Activated CD8-positive, alpha-beta memory T cell treated with anti-CD3 and anti-CD28 coated beads for 4 hours (primary cell): Measurements from ENCODE around the gene SRBD1.

Experiments
- DNase-seq, 2 donors: peaks; one replicate each; pipeline ENCODE4 v3.0.0-alpha.2; 2020; ENCODE audit warnings: low read depth in 2 of 2

Gene SRBD1

DNA sequence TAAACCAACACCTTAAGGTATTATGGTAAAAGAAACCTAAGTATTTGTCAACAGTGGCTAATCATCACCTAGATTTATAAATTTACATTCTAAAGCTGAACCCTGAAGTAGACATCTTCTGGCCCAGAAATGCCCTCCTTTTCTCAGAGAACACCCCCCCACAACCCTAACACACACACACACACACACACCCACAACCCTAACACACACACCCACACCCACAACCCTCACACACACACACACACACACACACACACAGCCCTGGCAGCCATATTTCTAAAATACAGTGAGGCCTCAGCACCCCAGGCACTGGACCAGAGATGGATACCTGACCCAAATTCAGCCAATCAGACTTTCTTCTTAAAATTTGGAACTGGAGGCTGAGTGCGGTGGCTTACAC is 14.3 kb downstream of the SRBD1 start:
- no peak for DNase-seq

DNA sequence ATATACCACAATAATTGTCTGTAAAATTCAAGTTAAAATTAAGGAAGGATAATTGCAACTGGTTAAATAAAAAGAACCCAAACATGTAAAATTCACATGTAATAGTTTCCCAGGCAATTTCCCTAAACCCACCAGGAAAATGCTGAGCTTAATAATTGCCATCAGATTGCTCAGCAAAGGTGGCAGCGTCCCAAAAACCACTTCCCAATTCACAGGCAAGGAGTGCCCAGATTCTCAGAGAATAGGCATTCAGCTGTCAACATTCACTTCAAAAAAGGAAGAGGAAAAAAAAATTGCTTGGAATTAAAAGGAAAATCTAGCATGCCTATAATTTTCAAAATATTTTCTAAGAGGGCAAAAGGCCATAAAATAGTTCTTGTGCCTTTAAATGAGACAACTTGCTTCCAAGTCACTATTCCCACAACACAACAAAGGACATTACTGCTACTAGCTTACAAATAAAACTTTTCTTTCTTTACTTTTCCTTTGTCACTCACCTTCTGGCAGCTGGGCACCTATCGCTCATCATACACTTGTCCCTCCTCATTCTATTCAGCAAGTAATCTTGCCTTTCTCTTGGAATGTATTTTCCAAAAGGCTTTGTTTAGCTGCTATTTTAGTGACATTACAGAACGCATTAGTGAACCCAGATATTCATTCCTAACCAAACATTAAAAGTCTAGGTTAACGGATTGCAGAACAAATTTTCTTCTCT is 15.2 kb downstream of the SRBD1 start:
- DNase-seq = no peak

DNA sequence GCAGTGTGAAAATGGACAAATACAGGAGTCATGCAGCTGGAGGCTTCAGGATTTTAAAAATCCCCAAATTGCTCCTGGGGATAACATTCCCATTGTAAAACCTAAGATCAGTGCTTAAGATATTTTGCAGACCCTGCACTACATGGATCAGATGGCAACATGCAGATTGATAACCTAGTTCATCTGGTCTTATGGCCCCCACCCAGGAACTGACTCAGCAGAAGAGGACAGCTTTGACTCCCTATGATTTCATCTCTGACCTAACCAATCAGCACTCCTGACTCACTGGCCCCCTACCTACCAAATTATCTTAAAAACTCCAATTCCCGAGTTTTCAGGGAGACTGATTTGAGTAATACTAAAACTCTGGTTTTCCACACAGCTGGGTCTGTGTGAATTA is 20.0 kb downstream of the SRBD1 start:
- no peak for DNase-seq

DNA sequence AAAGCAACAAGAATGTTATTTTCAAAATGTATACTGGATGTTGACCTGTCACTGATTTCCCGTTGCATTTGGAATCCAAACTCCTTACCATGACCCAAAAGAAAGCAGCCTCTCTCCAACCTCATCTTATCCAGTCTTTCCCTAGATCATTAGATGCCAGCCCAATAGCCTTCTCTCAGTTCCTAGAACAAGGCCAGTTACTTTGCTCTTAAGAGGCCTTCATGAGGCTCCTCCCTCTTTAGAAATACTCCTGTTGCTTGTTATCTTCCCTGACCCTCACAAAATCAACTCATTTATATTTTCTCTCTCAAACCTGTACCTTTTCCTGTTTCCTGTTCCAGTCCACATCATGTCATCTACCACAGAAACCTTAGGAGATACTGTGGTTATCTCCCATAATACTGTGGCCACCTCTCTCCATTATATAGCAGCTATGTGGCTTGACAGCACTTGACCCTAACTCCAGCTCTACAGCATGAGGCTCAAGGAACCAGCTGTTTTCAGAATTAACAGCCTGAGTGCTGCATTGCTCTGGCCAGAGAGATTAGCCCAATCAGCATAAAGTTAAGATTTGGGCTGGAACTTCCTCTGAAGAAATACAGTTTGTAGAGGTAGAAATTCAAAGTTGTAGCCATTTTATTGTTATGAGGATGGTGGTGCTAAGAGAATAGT is 22.8 kb downstream of the SRBD1 start:
- no peak for DNase-seq

DNA sequence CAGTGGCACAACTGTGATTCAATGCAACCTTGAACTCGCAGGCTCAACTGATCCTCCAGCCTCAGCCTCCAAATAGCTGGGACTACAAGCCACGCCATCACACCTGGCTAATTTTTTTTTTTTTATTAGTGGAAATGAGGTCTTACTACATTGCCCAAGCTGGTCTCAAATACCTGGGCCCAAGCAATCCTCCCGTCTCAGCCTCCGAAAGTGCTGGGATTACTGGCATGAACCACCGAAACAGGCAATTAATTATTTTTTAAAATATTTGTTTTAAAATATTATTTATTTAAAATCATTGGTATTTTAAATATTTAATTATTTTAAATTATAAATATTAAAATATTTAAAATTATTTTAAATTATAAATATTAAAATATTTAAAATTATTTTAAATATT is 24.5 kb downstream of the SRBD1 start:
- no peak for DNase-seq

DNA sequence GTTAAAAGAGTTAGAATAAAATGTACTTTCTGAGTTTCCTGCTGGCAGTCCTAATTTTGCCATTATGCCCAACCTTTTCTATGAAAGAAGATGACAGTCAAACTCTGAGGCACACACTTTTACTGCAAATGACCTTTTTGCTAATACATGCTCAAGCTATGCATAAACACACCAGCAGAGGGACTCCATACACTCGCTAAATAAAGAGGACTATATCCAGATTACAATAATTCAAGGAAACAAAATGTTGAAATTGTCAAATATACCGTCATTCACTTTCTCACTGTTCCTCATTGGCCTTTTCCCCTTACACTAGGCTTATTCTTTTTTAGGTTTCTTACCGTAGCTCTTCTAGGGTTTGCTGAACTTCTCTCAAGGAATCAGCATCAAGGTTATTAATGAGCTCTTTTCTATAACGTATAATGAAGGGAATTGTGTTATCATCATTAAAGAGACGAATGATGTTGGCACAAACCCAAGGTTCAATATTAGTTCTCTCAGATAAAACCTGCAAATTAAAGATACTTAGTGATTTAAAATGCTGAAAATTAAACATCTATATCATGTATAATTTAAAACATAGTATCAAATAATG is 25.7 kb downstream of the SRBD1 start:
- DNase-seq = no peak

DNA sequence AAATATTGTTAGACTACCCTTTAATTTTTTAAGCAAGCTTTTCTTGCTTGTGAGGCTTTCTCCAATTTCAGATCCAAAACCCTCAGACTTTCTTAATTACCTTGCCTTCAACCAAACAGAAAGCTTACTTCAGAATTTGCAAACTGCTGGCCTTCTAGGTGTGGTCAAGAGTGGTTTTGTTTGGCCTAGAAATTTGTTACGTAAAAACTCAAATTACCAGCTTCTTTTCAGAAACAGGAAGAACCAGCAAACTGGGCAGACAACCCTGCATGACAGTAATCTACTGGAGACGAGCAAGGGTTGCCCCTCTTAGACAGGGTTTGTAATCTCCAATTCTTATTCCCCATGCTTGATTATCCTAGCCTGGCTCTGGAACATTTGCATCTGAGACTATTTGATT is 27.1 kb downstream of the SRBD1 start:
- DNase-seq = no peak

DNA sequence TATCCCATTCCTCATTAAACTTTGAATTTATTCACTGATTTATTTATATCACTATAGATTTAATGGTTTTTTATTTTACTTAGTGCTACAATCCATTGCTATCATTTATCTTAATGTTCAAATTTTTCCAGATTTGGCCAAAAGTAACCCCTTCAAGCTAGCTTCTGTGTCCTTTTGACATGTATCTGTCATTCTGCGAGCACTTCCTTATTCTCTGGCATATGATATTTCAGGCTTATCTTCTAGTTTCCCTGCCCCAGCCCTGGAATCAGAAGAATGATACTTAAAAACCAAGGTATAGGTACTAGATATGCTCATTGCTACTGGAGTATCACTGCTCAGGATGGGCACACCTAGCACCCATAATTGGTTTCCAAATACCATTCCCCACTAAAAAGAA is 28.5 kb downstream of the SRBD1 start:
- DNase-seq = no peak

DNA sequence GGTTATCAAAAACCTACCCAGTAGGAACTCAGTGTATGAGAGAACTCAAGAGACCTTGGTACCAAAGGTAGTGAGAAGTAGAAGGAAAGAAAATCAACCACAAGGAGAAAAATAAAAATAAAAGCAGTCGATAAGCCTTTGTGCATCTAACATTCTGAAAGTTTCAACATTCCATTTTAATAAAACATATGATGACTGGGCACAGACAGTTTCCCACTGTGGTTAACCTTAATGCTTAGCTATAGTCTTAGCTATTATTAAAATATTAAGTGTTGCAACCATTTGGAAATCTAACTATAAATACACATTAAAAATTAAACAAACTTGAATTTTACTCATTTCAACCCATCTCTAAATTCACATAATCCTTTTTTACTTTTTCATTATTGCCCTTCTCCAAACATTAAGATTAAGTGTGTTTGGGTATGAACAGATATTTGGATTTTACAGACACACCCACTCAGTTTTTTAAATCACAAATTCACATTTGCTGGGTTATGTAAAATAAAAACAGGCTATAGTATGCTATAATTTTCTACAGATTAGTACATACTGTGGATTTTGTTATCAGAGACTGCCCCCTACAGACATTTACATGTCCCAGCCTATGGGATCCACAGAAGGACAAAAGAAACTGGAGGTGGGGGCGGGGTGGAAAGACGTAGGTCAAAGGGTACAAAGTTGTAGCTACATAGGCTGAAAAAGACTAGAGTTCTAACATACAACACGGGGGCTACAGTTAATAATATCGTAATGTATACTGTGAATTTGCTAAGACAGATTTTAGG is 32.8 kb downstream of the SRBD1 start:
- no peak for DNase-seq

DNA sequence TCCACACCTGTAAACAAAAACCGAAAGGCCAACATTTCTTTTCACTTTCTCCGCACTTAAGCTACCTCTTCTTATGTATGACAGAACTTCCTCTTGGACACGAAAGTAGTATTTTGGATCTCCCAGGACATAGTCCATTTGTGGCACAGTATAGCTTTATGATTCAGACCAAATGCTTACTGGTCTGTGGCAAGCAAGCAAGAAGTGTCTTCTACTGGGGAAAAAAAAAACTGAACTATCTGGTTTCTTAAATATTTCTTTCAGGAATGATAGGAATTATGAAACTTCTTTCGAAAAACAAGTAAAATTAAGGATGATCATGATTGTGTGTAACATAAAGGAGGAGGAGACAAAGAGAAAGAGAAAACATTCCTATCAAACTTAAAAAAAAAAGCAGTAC is 33.6 kb downstream of the SRBD1 start:
- DNase-seq = no peak

DNA sequence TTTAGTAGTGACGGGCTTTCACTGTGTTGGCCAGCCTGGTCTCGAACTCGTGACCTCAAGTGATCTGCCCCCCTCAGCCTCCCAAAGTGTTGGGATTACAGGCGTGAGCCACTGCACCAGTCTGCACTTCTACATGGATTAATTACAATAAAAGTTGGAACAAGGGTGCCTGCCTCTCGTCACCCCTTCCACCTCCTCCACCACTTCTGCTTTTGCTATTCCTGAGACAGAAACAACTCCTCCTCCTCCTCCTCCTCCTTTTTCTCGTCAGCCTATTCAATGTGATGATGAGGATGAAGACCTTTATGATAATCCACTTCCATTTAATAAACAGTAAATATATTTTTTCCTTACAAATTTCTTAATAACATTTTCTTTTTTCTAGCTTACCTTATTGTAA is 35.2 kb downstream of the SRBD1 start:
- DNase-seq = no peak

DNA sequence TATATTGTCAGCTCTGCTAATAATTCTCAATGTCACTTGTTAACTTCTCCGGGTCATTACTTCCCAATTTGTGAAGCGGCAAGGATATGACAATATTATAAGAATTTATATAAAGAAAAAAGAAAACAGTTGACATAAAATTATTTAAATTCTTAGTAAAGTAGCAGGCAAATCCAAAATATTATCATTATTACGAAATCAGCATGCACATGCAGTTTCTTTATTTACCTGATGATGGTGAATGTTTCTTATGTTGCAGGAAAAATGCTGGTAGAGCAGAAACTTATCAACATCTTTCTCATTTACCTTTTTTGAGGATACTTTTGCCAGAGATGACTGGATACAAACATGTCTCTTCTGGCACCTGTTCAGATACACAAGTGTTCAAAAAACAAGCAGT is 38.1 kb downstream of the SRBD1 start:
- DNase-seq = no peak

DNA sequence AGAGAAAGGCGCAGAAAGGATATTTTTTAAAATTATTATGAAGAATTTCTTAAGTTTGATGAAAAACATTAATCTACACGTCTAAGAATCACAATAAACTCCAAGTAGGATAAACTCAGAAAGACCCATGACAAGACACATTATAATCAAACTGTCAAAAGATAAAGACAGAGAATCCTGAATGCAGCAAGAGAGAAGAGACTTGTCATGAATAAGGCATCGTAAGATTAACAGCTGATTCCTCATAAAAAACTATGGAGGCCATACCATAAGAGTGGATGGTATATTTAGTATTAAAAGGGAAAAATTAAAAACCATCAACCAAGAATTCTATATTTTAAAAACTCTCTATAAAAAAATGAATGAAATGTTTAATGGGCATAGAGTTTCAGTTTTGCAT is 39.1 kb downstream of the SRBD1 start:
- no peak for DNase-seq

DNA sequence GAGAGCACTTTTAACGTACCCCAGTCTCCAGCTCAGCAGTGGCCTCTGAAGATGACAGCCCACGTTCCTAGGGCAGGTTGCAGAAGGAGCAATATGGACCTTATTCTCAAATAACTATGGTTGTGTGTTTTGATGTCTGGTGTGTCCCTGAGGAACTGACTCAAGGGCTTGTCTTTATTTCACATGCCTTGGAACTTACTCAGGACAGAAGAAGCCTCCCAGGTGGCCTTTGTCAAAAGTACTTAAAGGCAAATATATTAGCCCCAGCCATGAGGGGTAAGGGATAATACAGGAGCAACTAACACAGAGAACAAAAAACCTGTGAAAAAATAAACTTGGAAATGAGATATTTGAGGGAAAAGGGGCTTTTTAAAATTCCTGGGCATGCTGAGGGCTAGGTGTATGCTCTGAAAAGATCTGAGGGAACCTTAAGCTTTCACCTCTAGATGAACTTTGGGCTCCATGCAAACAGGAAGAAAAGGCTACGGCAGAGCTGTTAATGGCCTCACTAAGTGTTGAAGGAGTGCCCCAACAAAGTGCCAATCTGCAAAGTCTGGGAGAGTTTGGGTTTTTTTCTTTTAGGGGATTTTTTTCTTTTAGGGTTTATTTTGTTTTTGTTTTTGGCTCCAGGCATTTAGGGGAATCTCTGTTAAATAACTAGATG is 40.3 kb downstream of the SRBD1 start:
- no peak for DNase-seq

DNA sequence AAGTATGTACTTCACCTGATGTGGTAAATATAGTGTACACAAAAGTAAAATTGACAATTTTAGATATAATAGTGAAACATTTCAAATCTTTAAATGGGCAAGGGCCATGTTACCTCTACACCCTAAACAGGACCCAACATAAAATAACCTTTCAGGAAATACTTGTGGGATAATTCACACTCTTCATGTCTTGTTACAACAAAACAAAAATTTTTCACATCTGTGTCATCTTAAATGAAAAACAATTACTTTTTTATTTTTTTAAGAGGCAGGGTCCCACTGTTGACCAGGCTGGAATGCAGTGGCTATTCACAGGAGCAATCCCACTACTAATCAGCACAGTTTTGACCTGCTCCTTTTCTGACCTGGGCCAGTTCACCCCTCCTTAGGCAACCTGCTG is 42.1 kb downstream of the SRBD1 start:
- DNase-seq = no peak

DNA sequence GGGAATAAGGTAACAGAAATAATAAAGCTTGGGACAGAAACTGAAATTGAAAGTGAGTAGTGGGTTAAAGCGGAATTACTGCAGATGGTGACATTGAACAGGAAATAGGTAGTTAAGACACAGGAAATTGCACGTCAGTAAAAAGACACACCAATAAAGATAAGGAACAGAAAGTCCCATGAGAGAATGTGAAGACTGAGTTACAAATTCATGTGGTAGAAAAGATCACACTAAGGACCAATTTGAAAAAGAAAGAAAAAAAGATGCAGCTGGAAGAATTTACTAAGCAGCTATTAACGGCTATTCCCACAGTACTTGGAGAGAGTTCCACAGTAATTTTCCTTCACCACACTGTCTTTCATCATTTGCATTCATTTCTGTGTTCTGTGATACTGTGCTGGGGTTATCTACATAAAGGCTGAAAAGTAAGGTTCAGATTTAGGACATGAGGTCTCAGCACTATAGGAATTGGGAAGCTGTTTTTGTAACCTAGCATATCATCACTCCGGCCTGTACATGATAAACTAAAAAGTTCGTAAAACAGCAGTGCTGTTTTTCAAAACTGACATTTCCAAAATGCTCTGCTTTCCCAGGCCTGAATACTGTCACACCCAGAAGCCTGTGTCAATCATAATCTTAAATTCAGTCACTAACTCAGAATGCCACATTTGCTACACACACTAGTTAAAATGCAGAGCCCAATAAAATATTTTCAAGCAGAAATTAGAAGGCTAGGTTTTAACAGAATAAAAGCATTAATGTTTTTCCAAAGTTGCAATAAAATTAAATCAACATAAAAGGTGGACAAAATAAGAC is 42.9 kb downstream of the SRBD1 start:
- DNase-seq = no peak

DNA sequence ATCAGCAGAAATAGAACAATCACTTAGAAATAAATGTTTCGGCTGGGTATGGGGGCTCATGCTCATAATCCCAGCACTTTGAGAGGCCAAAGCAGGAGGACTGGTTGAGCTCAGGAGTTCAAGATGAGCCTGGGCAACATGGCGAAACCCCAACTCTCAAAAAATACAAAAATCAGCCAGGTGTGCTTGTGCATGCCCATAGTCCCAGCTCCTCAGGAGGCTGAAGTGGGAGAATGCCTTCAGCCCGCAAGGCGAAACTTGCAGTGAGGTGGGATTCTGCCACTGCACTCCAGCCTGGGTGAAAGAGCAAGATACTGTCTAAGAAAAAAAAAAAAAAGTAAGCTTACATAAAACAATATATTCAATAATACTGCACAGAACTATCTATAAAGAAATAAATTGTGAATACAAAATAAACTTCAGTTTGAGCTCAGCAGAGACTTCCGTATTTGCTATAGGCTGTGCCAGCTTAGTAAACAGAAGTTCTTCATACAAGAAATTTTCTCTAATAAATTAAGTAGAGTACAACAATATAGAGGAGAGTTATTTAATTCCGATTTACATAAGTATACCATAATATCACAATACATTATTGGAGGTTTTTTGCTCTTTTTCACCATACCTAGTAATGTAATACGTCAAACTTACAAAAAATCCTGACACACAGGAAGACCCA is 43.6 kb downstream of the SRBD1 start:
- no peak for DNase-seq

DNA sequence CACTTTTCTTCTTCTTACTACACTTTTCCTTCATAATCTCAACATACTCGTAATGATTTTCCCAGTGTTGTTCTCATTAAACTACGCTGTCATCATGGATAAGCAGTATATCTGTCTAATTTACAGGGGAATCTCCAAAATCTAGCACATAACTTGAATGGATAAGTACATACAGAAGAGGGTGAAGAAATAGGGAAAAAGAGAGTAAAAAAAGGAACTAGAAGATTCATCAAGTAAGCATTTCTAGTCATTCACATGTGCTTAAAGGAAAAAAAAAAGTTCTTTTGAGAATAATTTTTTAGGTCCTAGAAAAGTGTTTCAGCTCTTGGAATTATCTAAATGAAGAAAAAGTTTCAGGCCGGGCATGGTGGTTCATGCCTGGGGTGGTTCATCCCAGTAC is 51.6 kb downstream of the SRBD1 start:
- no peak for DNase-seq

DNA sequence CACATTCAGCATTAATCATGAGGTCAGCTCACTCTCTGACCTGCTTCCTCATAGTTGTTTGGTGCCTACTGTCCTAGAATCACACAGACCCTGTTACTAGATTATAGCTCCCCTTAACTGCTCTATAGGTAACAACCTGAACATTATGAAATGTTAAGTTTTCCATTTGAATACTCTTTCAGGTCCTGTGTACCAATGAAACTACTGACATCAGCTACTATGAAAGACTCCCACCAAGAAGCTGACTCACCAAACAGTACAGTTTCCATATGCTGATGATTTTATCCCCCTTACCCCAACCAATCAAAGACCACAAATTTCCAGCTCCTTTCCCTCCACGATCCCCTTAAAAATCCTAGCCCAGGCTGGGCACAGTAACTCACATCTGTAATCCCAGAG is 56.3 kb downstream of the SRBD1 start:
- DNase-seq = no peak

DNA sequence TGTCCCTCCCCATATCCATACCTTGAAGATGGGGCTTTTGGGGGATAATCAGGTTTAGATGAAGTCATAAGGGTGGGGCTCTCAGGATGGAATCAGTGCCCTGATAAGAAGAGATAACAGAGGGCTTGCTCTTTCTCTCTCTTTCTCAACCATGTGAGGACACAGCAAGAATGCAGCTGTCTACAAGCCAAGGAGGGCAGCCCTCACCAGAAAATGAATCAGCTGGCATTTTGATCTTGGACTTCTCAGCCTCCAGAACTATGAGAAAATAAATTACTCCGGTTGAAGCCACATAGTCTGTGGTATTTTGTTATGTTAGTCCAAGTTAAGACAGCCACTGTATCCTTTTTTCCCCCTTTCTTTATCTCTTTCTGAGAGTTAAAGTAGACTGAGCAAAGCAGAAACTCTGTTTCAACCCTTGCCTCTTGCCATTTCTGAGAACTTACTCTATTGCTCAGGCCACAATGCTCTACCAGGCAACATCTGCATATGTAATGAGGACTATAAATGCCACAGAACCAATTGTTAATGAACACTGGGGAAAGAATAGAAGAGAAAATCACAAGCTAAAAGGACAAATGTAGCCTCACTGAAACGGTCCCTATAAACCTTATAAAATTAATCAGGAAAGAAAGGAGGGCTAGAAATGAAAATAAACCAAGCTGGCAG is 56.9 kb downstream of the SRBD1 start:
- DNase-seq = no peak
